Neural cell (in vitro differentiated cells): ENCODE data around the gene ZDHHC1.

ENCODE experiments used
- EP300 ChIP-seq: fragments of 450-650 bp; conservative IDR thresholded peaks from 2 replicates; pipeline ENCODE4 v1.6.1; 2014; ENCODE audit warnings: antibody characterized with exemption, mild to moderate bottlenecking, moderate library complexity; ENCODE audit not compliant: poor library complexity, severe bottlenecking
- EZH2 ChIP-seq: fragments of 200-600, 300-800 bp; shearing (Covaris generic), sonication (generic); IDR thresholded peaks from 2 replicates; pipeline ENCODE4 v1.6.1; 2014; ENCODE audit warnings: antibody characterized with exemption, low read length, borderline replicate concordance, mild to moderate bottlenecking; ENCODE audit not compliant: insufficient read depth, poor library complexity, severe bottlenecking
- POLR2AphosphoS5 ChIP-seq: IDR thresholded peaks from 2 replicates; pipeline ENCODE4 v1.6.1; 2012
- TAF1 ChIP-seq: IDR thresholded peaks from 2 replicates; pipeline ENCODE4 v1.6.1; 2012; ENCODE audit warnings: low read depth
- TF ChIP-seq, protein P1 (sequence below): fragments of 450-650 bp; IDR thresholded peaks from 2 replicates; pipeline ENCODE4 v1.5.1; 2014; ENCODE audit warnings: antibody characterized with exemption, mild to moderate bottlenecking, moderate library complexity; ENCODE audit not compliant: poor library complexity, severe bottlenecking

DNA sequence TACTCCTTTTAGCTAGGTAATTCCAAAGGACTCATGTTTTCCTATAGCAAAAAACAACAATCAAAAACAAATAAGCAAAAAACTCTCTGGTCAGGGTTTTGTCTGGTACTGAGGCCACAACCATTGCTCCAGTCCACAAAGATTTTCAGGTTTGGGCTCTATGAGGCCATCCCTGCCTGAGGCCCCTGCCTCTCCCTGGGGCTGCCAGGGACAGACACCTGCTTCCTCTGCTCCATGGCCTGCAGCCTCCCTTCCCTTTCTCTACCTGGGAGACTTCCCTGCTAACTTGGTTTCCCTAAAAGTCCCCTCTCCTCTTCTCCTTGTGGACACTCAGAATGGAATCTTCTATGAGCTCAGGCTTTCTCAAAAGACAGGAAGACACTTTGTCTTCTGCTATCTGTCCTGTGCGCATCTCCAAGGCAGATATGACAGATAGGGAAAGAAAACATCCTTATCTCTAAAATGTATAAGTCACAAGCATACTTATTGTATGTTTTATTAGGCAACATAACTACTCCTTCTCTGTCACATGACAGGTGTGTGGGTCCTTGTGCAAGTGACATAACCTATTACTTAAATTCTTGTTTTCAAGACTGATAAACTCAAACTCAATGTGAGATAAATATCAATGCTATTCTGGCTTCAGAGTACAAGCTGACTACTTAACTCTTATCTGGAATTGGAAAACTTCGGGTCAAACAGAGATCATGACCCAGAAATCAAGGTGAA, 1.2 kb upstream of the ZDHHC1 start:
- no peak for TF ChIP-seq TAF1
- TF ChIP-seq, protein P1, sequence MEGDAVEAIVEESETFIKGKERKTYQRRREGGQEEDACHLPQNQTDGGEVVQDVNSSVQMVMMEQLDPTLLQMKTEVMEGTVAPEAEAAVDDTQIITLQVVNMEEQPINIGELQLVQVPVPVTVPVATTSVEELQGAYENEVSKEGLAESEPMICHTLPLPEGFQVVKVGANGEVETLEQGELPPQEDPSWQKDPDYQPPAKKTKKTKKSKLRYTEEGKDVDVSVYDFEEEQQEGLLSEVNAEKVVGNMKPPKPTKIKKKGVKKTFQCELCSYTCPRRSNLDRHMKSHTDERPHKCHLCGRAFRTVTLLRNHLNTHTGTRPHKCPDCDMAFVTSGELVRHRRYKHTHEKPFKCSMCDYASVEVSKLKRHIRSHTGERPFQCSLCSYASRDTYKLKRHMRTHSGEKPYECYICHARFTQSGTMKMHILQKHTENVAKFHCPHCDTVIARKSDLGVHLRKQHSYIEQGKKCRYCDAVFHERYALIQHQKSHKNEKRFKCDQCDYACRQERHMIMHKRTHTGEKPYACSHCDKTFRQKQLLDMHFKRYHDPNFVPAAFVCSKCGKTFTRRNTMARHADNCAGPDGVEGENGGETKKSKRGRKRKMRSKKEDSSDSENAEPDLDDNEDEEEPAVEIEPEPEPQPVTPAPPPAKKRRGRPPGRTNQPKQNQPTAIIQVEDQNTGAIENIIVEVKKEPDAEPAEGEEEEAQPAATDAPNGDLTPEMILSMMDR = no peak
- TF ChIP-seq POLR2AphosphoS5 = no peak
- TF ChIP-seq EP300 = no peak
- TF ChIP-seq EZH2 = no peak
